Activated CD4-positive, alpha-beta T cell treated with anti-CD3 and anti-CD28 coated beads, Interleukin-2, amount 10 ng/mL, durations not matched to agents 7 days and 5 days (primary cell): Measurements from ENCODE around the gene LIMS1. TPM values are rescaled to one million over a fixed set of nuclear protein-coding genes. Genes with fewer than 3 reads are reported as not detected.

Source experiments
- CTCF ChIA-PET: fragments of 350-600 bp; sonication (Branson Sonifier 250); formaldehyde crosslinking; loops from one replicate; lab custom pipeline; 2021; ENCODE audit warnings: antibody characterized with exemption; lab: Charles Lee
- POLR2A ChIA-PET: fragments of 350-600 bp; sonication (Branson Sonifier 250); formaldehyde crosslinking; loops from one replicate; lab custom pipeline; 2021; ENCODE audit warnings: antibody characterized with exemption; lab: Charles Lee
- DNase-seq: peaks from one replicate; pipeline ENCODE4 v3.0.0-alpha.2; 2020
- H3K27ac Mint-ChIP-seq: one replicate; pipeline ENCODE4 v1.8.0; 2021; ENCODE audit warnings: mild to moderate bottlenecking, moderate library complexity, mixed read lengths
- H3K27me3 Mint-ChIP-seq: one replicate; pipeline ENCODE4 v1.8.0; 2021; ENCODE audit warnings: mixed read lengths
- H3K36me3 Mint-ChIP-seq: one replicate; pipeline ENCODE4 v1.8.0; 2021; ENCODE audit warnings: low read depth, mixed read lengths
- H3K4me1 Mint-ChIP-seq: one replicate; pipeline ENCODE4 v1.8.0; 2021; ENCODE audit warnings: mixed read lengths
- H3K4me3 Mint-ChIP-seq: one replicate; pipeline ENCODE4 v1.8.0; 2021; ENCODE audit warnings: mild to moderate bottlenecking, moderate library complexity, mixed read lengths
- H3K9me3 Mint-ChIP-seq: one replicate; pipeline ENCODE4 v1.8.0; 2021; ENCODE audit warnings: mixed read lengths
- total RNA-seq, 2 experiments: library from RNA; stranded (reverse); gene quantifications; one replicate each; pipeline ENCODE4 v1.2.3, GENCODE V29; 2021

LIMS1 gene
- total RNA-seq, 2 experiments from 2014 or later = 57.2 to 63.2 TPM

DNA sequence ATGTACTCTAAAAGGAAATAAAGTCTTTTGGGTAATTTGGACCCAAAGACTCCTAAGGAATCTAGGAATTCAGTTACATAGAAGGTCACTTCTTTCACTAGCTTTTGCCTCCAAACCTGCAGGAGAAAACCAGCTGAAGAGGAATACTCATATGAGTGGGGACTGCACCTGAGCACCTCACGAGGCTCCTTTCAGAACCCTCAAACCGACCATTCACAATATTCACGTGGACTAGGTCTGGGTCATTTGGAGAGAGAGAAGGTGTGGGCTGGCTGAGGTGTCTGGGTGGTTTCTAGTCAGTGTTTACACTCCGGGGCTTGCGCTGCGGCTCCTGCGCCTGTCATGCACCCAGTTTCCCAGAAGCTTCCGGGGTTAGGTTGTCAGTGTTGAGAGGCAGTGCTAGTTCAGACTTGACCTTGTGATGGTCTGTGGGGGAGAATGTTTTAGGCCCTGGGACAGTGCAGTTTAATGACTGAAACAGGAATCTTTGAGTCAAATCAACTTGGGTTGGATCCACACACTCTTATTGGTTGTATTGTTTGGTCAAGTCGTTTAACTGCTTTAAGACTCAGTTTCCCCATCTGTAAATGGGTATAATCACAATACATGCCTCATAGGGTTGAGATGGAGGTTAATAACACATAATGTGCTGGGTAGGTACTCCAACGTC is 78.4 kb downstream of the LIMS1 start:
- ChIA-PET CTCF (interaction anchor here (0.5 to 3.5 kb wide), 7 partner anchors 8 to 35 kb away, joined by 3 to 27 read pairs (median 4); no protein-coding TSS in a partner anchor), POLR2A (interaction anchor here (0.6 kb wide), 1 partner anchor 10 kb away, joined by 3 read pairs; no protein-coding TSS in a partner anchor)
- Mint-ChIP-seq H3K9me3 (no peaks in the 10 kb centered on the region), H3K27ac (peak overlapping the region; percentile 78), H3K36me3 (peaks cover 3% of the 10 kb centered on the region), H3K27me3 (no peaks in the 10 kb centered on the region), H3K4me1 (peaks cover 77% of the 10 kb centered on the region), H3K4me3 (peak overlapping the region; percentile 38)
- peak; percentile 39 for DNase-seq

DNA sequence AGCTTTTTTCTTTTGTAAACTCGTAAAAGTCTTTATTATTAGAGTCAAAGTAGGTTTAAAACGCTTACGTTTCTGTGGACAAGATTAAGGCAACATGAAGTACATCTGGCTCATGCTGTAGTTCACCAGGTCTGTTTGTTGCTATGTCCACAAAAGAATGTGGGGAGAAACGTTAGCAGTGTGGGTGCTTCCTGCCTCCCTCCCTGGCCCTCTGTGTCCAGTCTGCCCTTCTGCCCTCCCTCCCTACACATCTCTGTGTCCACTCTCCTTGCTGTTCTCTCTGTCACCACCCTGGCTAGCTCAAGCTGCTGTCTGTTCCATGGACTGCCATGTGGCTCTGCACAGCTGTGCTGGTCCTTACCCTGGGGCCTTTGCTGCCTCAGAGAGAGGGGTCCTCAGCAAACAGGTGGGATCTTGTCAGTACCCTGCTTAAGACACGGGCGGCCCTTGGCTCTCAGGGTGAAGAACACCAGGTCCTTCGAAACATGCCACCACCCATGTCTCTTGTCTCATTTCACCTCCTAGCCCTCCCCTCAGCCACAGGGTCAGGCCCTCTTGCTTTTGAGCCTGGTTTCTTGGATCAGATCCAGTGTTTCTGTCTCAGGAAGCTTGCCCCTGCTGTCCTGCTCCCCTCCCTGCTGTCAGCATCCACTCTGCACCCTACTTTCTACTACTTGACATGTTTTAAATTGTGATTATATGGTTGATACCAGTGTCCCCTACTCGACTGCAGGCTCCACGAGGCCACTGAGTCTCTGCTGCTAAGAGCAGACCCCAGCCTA is 79.2 kb downstream of the LIMS1 start:
- ChIA-PET POLR2A (no interaction called here), CTCF (interaction anchor here (0.5 to 4.5 kb wide), 5 partner anchors 9 to 35 kb away, joined by 3 to 41 read pairs (median 4); no protein-coding TSS in a partner anchor)
- peak overlapping the region; percentile 78 for H3K27ac Mint-ChIP-seq
- H3K4me3 Mint-ChIP-seq = no peak overlapping the region
- H3K27me3 Mint-ChIP-seq = no peaks in the 10 kb centered on the region
- H3K9me3 Mint-ChIP-seq = no peaks in the 10 kb centered on the region
- peaks cover 80% of the 10 kb centered on the region for H3K4me1 Mint-ChIP-seq
- H3K36me3 Mint-ChIP-seq = peaks cover 3% of the 10 kb centered on the region
- no peak for DNase-seq

DNA sequence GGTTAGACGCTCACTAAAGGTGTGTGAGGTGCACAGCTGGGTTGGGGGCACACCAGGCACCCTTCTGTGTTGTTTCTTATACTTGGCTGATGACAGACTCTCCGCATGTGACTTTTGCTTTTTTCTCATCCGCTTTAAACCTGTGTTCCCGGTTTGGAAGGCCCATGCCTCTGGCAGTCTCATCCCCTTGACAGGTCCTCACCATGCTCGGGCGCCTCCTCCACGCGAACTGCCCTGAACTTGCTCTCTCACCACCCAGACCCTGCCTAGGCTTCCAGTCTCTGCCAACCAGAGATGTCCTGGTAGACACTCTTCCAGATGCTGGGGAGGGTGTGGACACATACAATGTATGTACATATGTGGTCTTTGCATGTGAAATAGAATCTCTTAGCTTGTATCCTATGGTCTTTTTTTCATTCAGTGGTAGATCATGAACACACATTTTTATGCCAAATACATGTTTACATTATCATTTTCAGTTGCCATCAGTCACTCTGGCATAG is 79.8 kb downstream of the LIMS1 start:
- ChIA-PET CTCF (interaction anchor here (0.7 to 4.5 kb wide), 4 partner anchors 8 to 30 kb away, joined by 3 to 41 read pairs (median 4); no protein-coding TSS in a partner anchor), POLR2A (no interaction called here)
- no peak for DNase-seq
- H3K4me3 Mint-ChIP-seq = no peak overlapping the region
- no peaks in the 10 kb centered on the region for H3K27me3 Mint-ChIP-seq
- H3K36me3 Mint-ChIP-seq = peaks cover 3% of the 10 kb centered on the region
- H3K4me1 Mint-ChIP-seq = peaks cover 79% of the 10 kb centered on the region
- no peaks in the 10 kb centered on the region for H3K9me3 Mint-ChIP-seq
- peak overlapping the region; percentile 82 for H3K27ac Mint-ChIP-seq

DNA sequence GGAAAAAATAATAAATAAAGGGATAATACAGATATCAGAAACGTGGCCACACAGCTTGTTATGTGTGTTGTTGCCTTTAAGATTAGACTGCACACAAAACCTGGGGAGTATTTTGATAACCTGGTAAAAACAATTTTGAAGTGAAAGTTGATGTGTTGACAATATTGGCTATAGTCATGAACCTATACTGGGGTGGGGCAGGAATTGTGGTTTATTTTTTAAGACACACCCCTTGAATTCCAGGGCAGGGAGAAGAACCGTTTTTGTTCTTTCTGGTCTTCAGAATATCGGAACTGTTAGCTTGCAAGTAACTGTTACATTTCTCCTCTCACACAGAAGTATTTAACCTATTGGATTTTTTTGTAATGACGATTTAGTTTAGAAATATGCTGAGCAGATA is 80.4 kb downstream of the LIMS1 start:
- ChIA-PET CTCF (interaction anchor here (0.7 to 4.5 kb wide), 5 partner anchors 9 to 33 kb away, joined by 3 to 41 read pairs (median 5); no protein-coding TSS in a partner anchor), POLR2A (no interaction called here)
- no peak for DNase-seq
- H3K27ac Mint-ChIP-seq = peak overlapping the region; percentile 74
- H3K36me3 Mint-ChIP-seq = peaks cover 3% of the 10 kb centered on the region
- no peak overlapping the region for H3K4me3 Mint-ChIP-seq
- H3K9me3 Mint-ChIP-seq = no peaks in the 10 kb centered on the region
- H3K27me3 Mint-ChIP-seq = no peaks in the 10 kb centered on the region
- H3K4me1 Mint-ChIP-seq = peaks cover 79% of the 10 kb centered on the region

DNA sequence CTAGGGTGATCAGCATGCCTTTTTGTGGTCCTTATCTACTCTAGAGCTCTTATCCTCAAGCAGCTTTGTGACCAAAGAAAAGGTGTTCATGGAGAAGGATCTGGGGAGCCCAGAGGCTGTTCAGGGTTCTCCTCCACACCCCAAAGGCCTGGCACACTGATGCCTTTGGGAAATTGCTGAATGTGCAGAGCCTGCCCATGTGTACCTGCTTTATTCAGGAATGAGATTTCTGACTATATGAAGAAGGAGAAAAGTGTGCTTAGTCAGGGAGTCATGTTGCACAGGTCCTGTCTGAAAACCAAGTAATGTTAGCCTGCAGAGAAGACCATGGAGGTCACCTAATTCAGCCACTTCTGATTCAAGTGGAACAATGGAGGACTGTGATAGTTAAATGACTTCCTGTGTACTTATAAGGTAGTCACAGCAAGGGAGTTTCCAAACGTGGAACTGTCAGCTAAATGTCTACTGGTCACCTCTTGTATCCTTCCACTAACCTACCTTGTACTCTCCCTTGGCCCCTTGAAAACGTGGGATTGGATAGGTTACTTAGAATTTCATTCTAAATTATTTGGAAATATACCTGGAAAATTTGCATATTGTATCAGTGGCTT is 81.3 kb downstream of the LIMS1 start:
- DNase-seq = no peak
- Mint-ChIP-seq H3K4me1 (peaks cover 85% of the 10 kb centered on the region), H3K27me3 (no peaks in the 10 kb centered on the region), H3K9me3 (no peaks in the 10 kb centered on the region), H3K27ac (peak overlapping the region; percentile 70), H3K4me3 (no peak overlapping the region), H3K36me3 (peaks cover 3% of the 10 kb centered on the region)
- ChIA-PET POLR2A (no interaction called here), CTCF (interaction anchor here (0.7 to 4.5 kb wide), 7 partner anchors 10 to 32 kb away, joined by 3 to 41 read pairs (median 4); no protein-coding TSS in a partner anchor)

DNA sequence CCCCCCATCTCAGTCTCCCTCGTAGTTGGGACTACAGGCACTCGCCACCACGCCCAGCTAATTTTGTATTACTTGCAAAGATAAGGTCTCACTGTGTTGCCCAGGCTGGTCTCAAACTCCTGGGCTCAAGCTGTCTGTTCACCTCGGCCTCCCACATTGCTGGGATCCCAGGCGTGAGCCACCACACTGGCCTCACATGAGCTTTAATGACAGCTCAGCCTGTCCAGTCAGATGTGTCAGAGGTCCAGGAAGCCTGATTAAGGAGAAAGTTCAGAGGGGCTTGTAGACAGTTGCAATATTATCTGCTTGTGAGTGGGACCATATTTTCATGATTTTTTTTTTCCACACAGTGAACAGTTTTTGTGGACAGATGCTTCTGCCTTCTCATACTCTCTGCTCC is 82.0 kb downstream of the LIMS1 start:
- H3K27ac Mint-ChIP-seq = peak overlapping the region; percentile 70
- POLR2A ChIA-PET = no interaction called here
- H3K4me1 Mint-ChIP-seq = peaks cover 84% of the 10 kb centered on the region
- no peak overlapping the region for H3K4me3 Mint-ChIP-seq
- peaks cover 3% of the 10 kb centered on the region for H3K36me3 Mint-ChIP-seq
- no peak for DNase-seq
- no peaks in the 10 kb centered on the region for H3K9me3 Mint-ChIP-seq
- H3K27me3 Mint-ChIP-seq = no peaks in the 10 kb centered on the region
- CTCF ChIA-PET = interaction anchor here (0.5 to 4.5 kb wide), 8 partner anchors 11 to 31 kb away, joined by 3 to 41 read pairs (median 3); no protein-coding TSS in a partner anchor

DNA sequence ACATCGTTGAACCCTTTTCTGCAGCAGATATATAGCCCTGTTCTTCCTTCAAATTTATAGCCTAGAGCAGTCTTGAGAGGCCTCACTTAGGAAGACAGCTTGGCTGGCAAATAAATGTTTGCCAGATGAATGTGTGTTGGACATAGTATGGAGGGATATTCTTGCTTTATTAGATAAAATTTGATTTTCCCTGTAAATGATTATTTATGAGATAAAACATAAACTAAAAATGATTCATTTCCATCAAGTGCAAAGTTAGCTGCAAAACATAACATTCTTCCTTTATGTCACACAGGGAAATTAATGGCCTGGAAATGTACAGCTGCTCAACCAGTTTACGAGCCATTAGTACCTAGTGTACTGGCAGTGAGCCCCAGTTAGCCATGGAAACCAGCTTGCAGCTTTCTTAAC is 82.5 kb downstream of the LIMS1 start:
- H3K27me3 Mint-ChIP-seq = no peaks in the 10 kb centered on the region
- ChIA-PET POLR2A (no interaction called here), CTCF (interaction anchor here (0.5 to 4.5 kb wide), 4 partner anchors 11 to 22 kb away, joined by 3 to 41 read pairs (median 5); no protein-coding TSS in a partner anchor)
- no peak for DNase-seq
- no peaks in the 10 kb centered on the region for H3K9me3 Mint-ChIP-seq
- no peak overlapping the region for H3K27ac Mint-ChIP-seq
- H3K4me1 Mint-ChIP-seq = peaks cover 84% of the 10 kb centered on the region
- no peak overlapping the region for H3K4me3 Mint-ChIP-seq
- H3K36me3 Mint-ChIP-seq = peaks cover 3% of the 10 kb centered on the region

DNA sequence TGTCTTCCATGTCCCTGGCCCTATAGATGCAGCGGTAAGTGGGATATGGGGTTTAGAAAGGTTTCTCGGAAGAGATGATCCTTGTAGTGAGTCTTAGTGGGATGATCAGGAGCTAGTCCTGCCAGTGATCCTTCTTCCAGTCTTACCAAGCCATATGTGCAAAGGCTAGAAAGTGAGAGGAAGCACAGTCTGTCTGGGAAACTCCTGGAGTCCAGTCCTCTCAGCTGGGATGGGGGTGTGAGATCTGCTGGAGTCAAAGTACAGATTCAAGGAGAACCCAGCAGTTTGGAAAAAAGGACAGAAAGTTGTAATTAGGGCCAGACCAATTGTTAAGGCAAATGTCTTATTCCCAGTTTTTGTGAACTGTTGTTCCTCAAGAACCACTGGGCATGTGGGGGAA is 83.3 kb downstream of the LIMS1 start:
- no peak for DNase-seq
- ChIA-PET POLR2A (interaction anchor here (0.6 kb wide), 1 partner anchor 29 kb away, joined by 3 read pairs; no protein-coding TSS in a partner anchor), CTCF (interaction anchor here (0.6 to 4.5 kb wide), 4 partner anchors 9 to 18 kb away, joined by 3 to 41 read pairs (median 5); no protein-coding TSS in a partner anchor)
- Mint-ChIP-seq H3K27me3 (no peaks in the 10 kb centered on the region), H3K27ac (peak overlapping the region; percentile 91), H3K36me3 (peaks cover 3% of the 10 kb centered on the region), H3K9me3 (no peaks in the 10 kb centered on the region), H3K4me1 (peaks cover 85% of the 10 kb centered on the region), H3K4me3 (no peak overlapping the region)

DNA sequence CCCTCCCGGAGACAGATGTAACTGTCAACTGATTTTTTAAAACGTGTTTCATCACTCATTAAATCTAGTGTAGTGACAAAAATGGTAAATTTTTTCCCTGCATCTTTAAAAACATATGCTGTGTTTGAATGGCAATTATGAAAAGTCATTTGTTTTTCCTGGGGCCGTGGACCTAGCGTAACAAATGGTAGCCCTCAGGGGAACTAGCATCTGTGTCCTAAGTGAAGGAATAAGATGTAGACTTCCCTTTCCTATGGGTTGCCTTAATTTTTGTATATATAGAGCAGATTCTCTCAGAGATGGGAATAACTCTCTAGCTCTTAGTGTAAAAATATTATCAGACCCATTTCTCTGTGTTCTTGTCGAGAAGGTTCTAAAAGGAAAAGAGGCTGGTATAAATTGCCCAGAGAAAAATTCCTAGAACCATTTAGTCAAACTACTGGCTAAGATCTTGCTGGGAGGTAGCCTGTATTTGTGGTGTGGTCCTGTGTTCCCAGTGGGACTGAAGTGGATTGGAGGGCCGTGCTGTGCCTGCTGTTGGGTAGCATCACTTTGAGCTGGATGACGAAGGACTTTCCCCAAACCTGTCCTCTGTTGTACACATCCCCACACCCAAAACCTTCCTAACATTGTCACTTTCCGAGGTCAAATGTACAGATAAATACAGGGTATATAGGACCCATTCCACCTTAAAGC is 85.8 kb downstream of the LIMS1 start:
- Mint-ChIP-seq H3K36me3 (peaks cover 3% of the 10 kb centered on the region), H3K27ac (peak overlapping the region; percentile 91), H3K4me1 (peaks cover 78% of the 10 kb centered on the region), H3K27me3 (no peaks in the 10 kb centered on the region), H3K4me3 (peak overlapping the region; percentile 82), H3K9me3 (no peaks in the 10 kb centered on the region)
- ChIA-PET POLR2A (no interaction called here), CTCF (interaction anchor here (1.4 to 1.9 kb wide), 3 partner anchors 14 to 17 kb away, joined by 6 to 18 read pairs (median 6); no protein-coding TSS in a partner anchor)
- no peak for DNase-seq

DNA sequence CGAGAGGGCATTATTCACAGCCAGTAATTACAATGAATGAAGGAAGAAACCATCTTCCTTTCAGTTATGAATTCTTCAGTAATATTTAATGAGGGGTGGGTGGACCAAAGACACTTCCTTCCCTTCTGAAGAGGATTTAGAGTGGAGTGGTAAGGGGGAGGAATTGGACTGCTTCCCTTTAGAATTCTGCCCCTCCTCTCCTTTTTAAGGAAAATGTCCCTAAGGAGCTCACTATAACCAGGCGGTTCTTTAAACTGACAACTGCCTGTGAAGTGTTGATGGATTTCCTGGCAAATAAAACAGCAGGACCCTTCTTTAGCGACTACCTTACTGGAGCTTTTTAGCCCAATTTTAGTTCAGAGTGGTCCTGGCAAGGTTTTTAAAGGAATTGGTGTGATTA is 86.4 kb downstream of the LIMS1 start:
- peaks cover 3% of the 10 kb centered on the region for H3K36me3 Mint-ChIP-seq
- H3K27ac Mint-ChIP-seq = peak overlapping the region; percentile 91
- no peaks in the 10 kb centered on the region for H3K27me3 Mint-ChIP-seq
- CTCF ChIA-PET = interaction anchor here (1.3 to 1.9 kb wide), 4 partner anchors 8 to 16 kb away, joined by 6 to 18 read pairs (median 6); no protein-coding TSS in a partner anchor
- POLR2A ChIA-PET = interaction anchor here (1.0 kb wide), 1 partner anchor 9 kb away, joined by 3 read pairs; no protein-coding TSS in a partner anchor
- peak overlapping the region; percentile 82 for H3K4me3 Mint-ChIP-seq
- H3K9me3 Mint-ChIP-seq = no peaks in the 10 kb centered on the region
- DNase-seq = no peak
- H3K4me1 Mint-ChIP-seq = peaks cover 78% of the 10 kb centered on the region

DNA sequence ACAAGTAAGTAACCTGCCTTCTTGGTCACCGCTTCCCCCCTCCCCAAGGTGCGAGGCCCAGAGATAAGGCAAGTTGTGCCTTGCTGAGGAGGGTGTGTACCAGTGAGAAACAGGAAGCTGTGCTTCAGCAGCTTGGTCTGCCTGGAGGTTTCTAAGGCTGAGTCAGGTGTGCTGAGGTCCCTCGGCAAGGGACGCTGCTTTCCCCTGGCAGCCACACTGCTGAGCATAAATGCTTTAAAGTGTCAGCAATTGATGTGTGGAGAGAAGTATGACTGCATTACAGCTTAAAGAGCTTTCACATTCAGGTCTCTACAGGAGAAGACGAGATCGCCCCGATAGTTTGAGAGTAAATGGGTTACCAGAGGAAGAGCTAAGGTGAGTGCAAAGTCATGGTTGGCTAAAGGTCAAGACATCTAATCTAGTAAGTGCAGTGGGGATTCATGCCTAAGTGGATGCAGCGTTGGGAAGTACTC is 86.9 kb downstream of the LIMS1 start:
- Mint-ChIP-seq H3K4me3 (peak overlapping the region; percentile 82), H3K27me3 (no peaks in the 10 kb centered on the region), H3K9me3 (no peaks in the 10 kb centered on the region), H3K36me3 (no peaks in the 10 kb centered on the region), H3K4me1 (peaks cover 79% of the 10 kb centered on the region), H3K27ac (peak overlapping the region; percentile 91)
- POLR2A ChIA-PET = interaction anchor here (1.0 kb wide), 1 partner anchor 8 kb away, joined by 3 read pairs; no protein-coding TSS in a partner anchor
- DNase-seq = peak; percentile 86
- CTCF ChIA-PET = interaction anchor here (1.3 to 1.9 kb wide), 4 partner anchors 9 to 16 kb away, joined by 6 to 18 read pairs (median 6); no protein-coding TSS in a partner anchor
